Uterus (tissue), 4 donors: ENCODE measurements around the gene ST6GALNAC3. TPM values are rescaled to one million over a fixed set of nuclear protein-coding genes. Genes with fewer than 3 reads are reported as not detected.

Source experiments
- DNase-seq, 2 donors: peaks; one replicate each; pipeline ENCODE4 v3.0.0-alpha.2; 2019 to 2020
- H3K27ac ChIP-seq, 2 donors: fragments of 200-600 bp; sonication (generic); 1 replicate in 1 of 2; 2 replicates in 1 of 2; pipeline ENCODE4 v1.5.1; 2016 to 2018
- H3K27me3 ChIP-seq, 2 donors: fragments of 200-600 bp; sonication (generic); one replicate each; pipeline ENCODE4 v1.5.1; 2018 to 2019; ENCODE audit warnings: control low read depth in 1 of 2
- H3K36me3 ChIP-seq, 2 donors: fragments of 200-600 bp; sonication (generic); one replicate each; pipeline ENCODE4 v1.5.1; 2019; ENCODE audit warnings: control low read depth in 1 of 2
- H3K4me1 ChIP-seq, 2 donors: fragments of 200-600 bp; sonication (generic); one replicate each; pipeline ENCODE4 v1.5.1; 2018 to 2019; ENCODE audit warnings: control low read depth in 1 of 2
- H3K4me3 ChIP-seq, 2 donors: fragments of 200-600 bp; sonication (generic); 1 replicate in 1 of 2; 2 replicates in 1 of 2; pipeline ENCODE4 v1.5.1; 2018 to 2019; ENCODE audit warnings: mild to moderate bottlenecking in 1 of 2
- H3K9me3 ChIP-seq, 2 donors: fragments of 200-600 bp; sonication (generic); one replicate each; pipeline ENCODE4 v1.5.1; 2019; ENCODE audit warnings: control low read depth in 1 of 2
- CTCF ChIP-seq, 4 experiments: fragments of 200-600 bp in 2 of 4; fragments of 450-650 bp in 2 of 4; sonication (generic) in 2 of 4; IDR thresholded peaks; one replicate each; pipeline ENCODE4 v1.5.1; 2016 to 2019; ENCODE audit warnings: antibody characterized with exemption in 4 of 4, mild to moderate bottlenecking in 2 of 4, moderate library complexity in 1 of 4
- POLR2A ChIP-seq, 2 donors: fragments of 450-650 bp; IDR thresholded peaks; one replicate each; pipeline ENCODE4 v1.6.1; 2016; ENCODE audit warnings: antibody characterized with exemption in 2 of 2, mild to moderate bottlenecking in 1 of 2, moderate library complexity in 1 of 2
- intact Hi-C: fragments of 100-400 bp; cut with DNase I; formaldehyde crosslinking; loops from one replicate; pipeline ENCODE4 v1.15.1; 2023; ENCODE audit warnings: low total_unique reads
- total RNA-seq, 4 donors: library from RNA; depleted of rRNA in 3 of 4; stranded (reverse); fragments of >200 nt in 3 of 4; gene quantifications; one replicate each; pipeline versions ENCODE4 v1.1.0 to v1.2.4, GENCODE V29; 2014 to 2023
- donor health status: DM: yes; HTN: yes; CAD: no.

Gene ST6GALNAC3
- total RNA-seq, 4 donors from 2014 or later: 6.7 to 43.4 (median 21.1) TPM

- no peaks in the 10 kb centered on the region for H3K4me1 ChIP-seq
- intact Hi-C loops: no loop called here
- H3K4me3 ChIP-seq: no peak overlapping the region
- no peak for DNase-seq
- TF ChIP-seq CTCF (IDR thresholded peaks at IDR 0.05) (no peak), POLR2A (IDR thresholded peaks at IDR 0.05) (no peak)
- H3K27ac ChIP-seq: no peak overlapping the region
- peaks cover 0 to 5% of the 10 kb centered on the region in 2 donors for H3K9me3 ChIP-seq
- no peaks in the 10 kb centered on the region for H3K27me3 ChIP-seq
- H3K36me3 ChIP-seq: no peaks in the 10 kb centered on the region
Measured at GRCh38 chr1:76170513-76170912, 96.0 kb downstream of the ST6GALNAC3 start.

GRCh38 chr1:76176000-76176399, 101.5 kb downstream of the ST6GALNAC3 start:
- no peak for DNase-seq
- H3K4me3 ChIP-seq: no peak overlapping the region
- H3K27me3 ChIP-seq: no peaks in the 10 kb centered on the region
- H3K36me3 ChIP-seq: no peaks in the 10 kb centered on the region
- TF ChIP-seq POLR2A (IDR thresholded peaks at IDR 0.05): no peak
- no peak for TF ChIP-seq CTCF (IDR thresholded peaks at IDR 0.05)
- intact Hi-C loops: no loop called here
- H3K9me3 ChIP-seq: no peaks in the 10 kb centered on the region
- no peaks in the 10 kb centered on the region for H3K4me1 ChIP-seq
- no peak overlapping the region for H3K27ac ChIP-seq

- Histone ChIP-seq H3K27me3 (no peaks in the 10 kb centered on the region), H3K4me1 (no peaks in the 10 kb centered on the region), H3K36me3 (no peaks in the 10 kb centered on the region), H3K9me3 (no peaks in the 10 kb centered on the region), H3K4me3 (no peak overlapping the region), H3K27ac (no peak overlapping the region)
- no peak for DNase-seq
- TF ChIP-seq CTCF (IDR thresholded peaks at IDR 0.05) (no peak), POLR2A (IDR thresholded peaks at IDR 0.05) (no peak)
- intact Hi-C loops: no loop called here
Measured at GRCh38 chr1:76177615-76178014, 103.1 kb downstream of the ST6GALNAC3 start.

- Histone ChIP-seq H3K36me3 (no peaks in the 10 kb centered on the region), H3K9me3 (no peaks in the 10 kb centered on the region), H3K4me3 (no peak overlapping the region), H3K27ac (no peak overlapping the region), H3K27me3 (no peaks in the 10 kb centered on the region), H3K4me1 (no peaks in the 10 kb centered on the region)
- no peak for DNase-seq
- intact Hi-C loops: no loop called here
- TF ChIP-seq POLR2A (IDR thresholded peaks at IDR 0.05) (no peak), CTCF (IDR thresholded peaks at IDR 0.05) (no peak)
Measured at GRCh38 chr1:76179219-76179698, 104.7 kb downstream of the ST6GALNAC3 start.

- Histone ChIP-seq H3K4me1 (no peaks in the 10 kb centered on the region), H3K36me3 (no peaks in the 10 kb centered on the region), H3K4me3 (no peak overlapping the region), H3K27ac (no peak overlapping the region), H3K9me3 (no peaks in the 10 kb centered on the region), H3K27me3 (no peaks in the 10 kb centered on the region)
- TF ChIP-seq POLR2A (IDR thresholded peaks at IDR 0.05) (no peak), CTCF (IDR thresholded peaks at IDR 0.05) (no peak)
- intact Hi-C loops: no loop called here
- no peak for DNase-seq
Measured at GRCh38 chr1:76185207-76185606, 110.7 kb downstream of the ST6GALNAC3 start.
